NK-92 (cell line): Measurements from ENCODE around the gene SGPP2.

Experiments used
- DNase-seq: peaks from one replicate; lab custom pipeline; 2025; ENCODE audit not compliant: unreplicated experiment; lab: John Stamatoyannopoulos, UW

The SGPP2 gene

GRCh38 chr2:222523783-222524544 lies 99.6 kb downstream of the SGPP2 start:
- no peak for DNase-seq

- DNase-seq = no peak
Measured at GRCh38 chr2:222525811-222526210, 101.5 kb downstream of the SGPP2 start.

GRCh38 chr2:222526480-222527277 lies 102.3 kb downstream of the SGPP2 start:
- DNase-seq = no peak

- no peak for DNase-seq
Measured at GRCh38 chr2:222532315-222532714, 108.0 kb downstream of the SGPP2 start.

GRCh38 chr2:222535477-222535876 lies 111.1 kb downstream of the SGPP2 start:
- no peak for DNase-seq

GRCh38 chr2:222538535-222538934 lies 114.2 kb downstream of the SGPP2 start:
- no peak for DNase-seq

- no peak for DNase-seq
Measured at GRCh38 chr2:222544661-222545060, 120.3 kb downstream of the SGPP2 start.

- no peak for DNase-seq
Measured at GRCh38 chr2:222545823-222546795, 121.8 kb downstream of the SGPP2 start.

GRCh38 chr2:222547083-222547482 lies 122.7 kb downstream of the SGPP2 start:
- no peak for DNase-seq

- DNase-seq = no peak
Measured at GRCh38 chr2:222548992-222549391, 124.6 kb downstream of the SGPP2 start.

GRCh38 chr2:222554517-222554916 lies 130.2 kb downstream of the SGPP2 start:
- DNase-seq = no peak

GRCh38 chr2:222561151-222561550 lies 136.8 kb downstream of the SGPP2 start:
- DNase-seq = no peak

GRCh38 chr2:222561817-222562645 lies 137.7 kb downstream of the SGPP2 start:
- DNase-seq = no peak

- no peak for DNase-seq
Measured at GRCh38 chr2:222563106-222563718, 138.9 kb downstream of the SGPP2 start.

- no peak for DNase-seq
Measured at GRCh38 chr2:222563936-222564335, 139.6 kb downstream of the SGPP2 start.

GRCh38 chr2:222566229-222566628 lies 141.9 kb downstream of the SGPP2 start:
- no peak for DNase-seq

- DNase-seq = no peak
Measured at GRCh38 chr2:222568865-222569264, 144.5 kb downstream of the SGPP2 start.

GRCh38 chr2:222569826-222570225 lies 145.5 kb downstream of the SGPP2 start:
- DNase-seq = no peak

GRCh38 chr2:222572264-222572721 lies 147.9 kb downstream of the SGPP2 start:
- no peak for DNase-seq

- DNase-seq = no peak
Measured at GRCh38 chr2:222572751-222573174, 148.4 kb downstream of the SGPP2 start.
